ENCODE data around the gene KIAA2012.
A peak's percentile ranks its signal among the peaks of the same experiment; 100 is the strongest.
"Not testable (repeated sequence)": the region's sequence is repeated elsewhere in the genome, so short reads cannot be mapped to it uniquely, and the experiment has no call there.

KIAA2012 gene

DNA sequence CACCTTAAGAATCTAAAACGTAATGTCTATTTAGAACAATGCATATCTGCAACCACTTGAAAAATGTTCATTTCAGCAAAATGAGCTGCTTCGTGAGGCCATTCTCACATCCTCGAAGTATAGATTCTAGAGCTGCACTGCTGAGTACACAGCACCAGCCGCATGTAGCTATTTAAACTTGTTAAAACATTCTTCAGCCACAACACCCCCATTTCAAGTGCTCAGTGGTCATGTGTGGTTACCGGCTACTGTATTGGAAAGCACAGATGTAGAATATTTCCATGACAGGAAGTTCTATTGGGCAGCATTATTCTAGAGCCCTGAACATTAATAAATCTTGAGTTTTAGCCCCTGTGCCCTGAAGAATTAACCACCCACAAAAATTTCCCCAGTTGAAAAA is 130.3 kb downstream of the KIAA2012 start:
- ATAC-seq = no peak

DNA sequence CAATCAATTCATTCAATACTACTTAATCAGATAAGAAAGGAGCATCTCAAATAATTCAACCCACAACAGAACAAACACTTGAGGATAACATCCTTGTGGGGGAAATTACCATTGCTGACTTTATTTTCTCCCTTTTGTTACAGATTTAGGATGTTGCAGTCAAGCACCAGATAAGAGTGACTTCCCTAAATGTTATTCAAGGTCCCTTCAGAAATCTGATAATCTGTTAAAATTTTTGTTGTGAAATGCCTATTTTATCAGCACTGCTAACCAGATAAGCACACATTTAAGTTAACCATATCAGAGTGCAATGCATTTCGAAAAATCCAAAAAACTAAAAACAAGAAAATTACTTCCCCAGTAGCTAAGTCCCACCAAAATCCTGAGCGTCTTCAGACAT is 131.8 kb downstream of the KIAA2012 start:
- no peak for ATAC-seq

DNA sequence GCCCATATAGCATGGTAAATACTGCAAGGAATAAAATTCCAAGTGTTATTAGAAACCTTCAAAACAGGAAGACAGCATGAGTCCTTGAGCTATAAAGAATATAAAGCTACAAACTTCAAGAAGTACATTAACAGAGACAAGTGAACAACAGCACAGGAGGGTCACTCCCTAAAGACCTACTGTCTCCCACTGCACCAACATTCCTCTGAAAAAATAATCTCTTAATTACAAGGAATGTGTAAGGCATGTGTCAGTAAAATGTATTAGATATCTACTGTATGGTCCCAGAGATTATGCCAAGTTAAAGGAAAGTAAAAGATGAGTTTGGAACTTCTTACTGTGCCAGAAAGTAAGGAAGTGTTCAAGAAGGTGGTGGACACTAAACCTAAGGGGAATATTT is 135.5 kb downstream of the KIAA2012 start:
- no peak for ATAC-seq

DNA sequence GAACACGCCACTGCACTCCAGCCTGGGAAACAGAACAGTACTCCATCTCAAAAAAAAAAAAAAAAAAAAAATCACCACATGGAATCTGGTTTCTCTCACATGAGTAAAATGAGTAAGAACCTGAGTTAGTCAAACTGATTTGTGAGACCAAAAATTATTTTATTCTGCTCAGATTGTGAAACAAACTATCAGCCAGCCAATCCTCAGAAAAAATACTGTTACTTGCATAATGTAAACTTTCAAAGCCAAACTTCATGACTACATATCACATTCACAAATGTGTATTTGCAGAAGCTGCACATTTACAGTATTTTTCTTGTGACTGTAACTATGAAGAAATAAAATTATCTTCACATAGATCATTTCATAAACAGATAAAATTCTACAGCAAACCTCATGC is 142.1 kb downstream of the KIAA2012 start:
- ATAC-seq = no peak

GRCh38 chr2:202221873-202222272 is 148.8 kb downstream of the KIAA2012 start:
- no peak for ATAC-seq

- ATAC-seq = peak; percentile 40 to 55
These were observed 164.8 kb downstream of the KIAA2012 start for GRCh38 chr2:202237787-202238233.

- ATAC-seq = peak; percentile 95 to 98
These were observed 165.5 kb downstream of the KIAA2012 start, which contains the start of gene SUMO1 for GRCh38 chr2:202238234-202239197. Gene SUMO1 (minus strand): TSS chr2:202238597. CDS start chr2:202238451, 146 bp downstream.

DNA sequence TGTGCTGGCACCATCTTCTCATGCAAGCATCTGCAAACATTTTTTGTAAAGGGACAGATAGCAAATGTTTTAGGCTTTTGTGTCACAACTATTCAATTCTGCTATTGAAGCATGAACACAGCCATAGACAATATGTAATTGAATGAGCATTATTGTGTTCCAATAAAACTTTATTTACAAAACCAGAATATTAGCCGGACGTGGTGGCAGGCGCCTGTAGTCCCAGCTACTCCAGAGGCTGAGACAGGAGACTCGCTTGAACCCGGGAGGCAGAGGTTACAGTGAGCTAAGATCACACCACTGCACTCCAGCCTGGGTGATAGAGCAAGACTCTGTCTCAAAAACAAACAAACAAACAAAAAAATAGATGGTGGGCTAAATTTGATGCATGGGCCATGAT is 174.7 kb downstream of the KIAA2012 start:
- ATAC-seq = not testable (repeated sequence)

DNA sequence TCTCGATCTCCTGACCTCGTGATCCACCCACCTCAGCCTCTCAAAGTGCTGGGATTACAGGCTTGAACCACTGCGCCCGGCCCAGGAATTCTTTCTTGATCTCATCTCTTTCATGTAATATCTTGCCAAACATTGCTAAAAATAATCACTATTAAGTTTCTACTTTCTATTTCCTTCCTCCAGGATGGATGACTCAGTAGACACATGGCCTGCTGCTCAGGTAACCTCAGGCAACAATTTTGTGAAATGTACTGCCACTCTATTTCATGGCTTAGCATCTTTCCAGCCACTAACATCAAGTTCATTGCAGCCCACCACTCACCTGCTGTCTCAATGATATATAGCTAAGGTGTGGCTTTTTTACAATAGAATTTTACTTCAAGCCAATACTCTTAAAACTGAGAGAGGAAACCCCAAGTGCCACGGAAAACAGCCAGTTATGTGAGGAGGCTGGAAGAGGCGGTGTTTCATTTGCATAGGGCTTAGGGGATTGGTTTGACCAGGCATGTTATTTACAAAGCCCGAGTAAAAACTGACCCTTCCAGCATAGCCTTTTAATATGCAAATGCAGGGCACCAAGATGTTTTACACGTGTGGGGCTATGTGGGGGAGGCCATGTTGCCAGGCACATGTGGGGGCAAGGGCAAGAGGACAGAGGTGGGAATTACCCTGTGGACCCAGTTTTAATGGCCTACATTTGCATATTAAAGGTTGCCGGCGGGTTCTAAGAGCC is 176.6 kb downstream of the KIAA2012 start:
- no peak for ATAC-seq

DNA sequence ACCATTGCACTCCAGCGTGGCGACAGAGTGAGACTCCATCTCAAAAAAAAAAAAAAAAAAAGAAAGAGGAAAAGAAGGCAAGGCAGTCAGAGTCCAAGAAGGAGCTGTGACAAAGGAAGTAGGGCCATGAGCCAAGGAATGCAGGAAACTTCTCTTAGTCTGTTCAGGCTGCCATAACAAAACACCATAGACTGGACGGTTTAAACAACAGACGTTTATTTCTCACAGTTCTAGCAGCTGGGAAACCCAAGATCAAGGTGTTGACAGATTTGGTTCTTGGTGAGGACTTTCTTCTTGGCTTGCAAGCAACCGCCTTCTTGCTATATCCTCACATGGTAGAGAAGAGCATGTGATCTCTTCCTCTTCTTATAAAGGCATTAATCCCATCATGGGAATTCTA is 178.4 kb downstream of the KIAA2012 start:
- ATAC-seq = no peak
